Neuronal stem cell (in vitro differentiated cells): ENCODE measurements around the gene NRIP2. TPM values are rescaled to one million over a fixed set of nuclear protein-coding genes. Genes with fewer than 3 reads are reported as not detected.

ENCODE experiments used
- DNase-seq: peaks from one replicate; pipeline ENCODE4 v3.0.0-alpha.2; 2013; ENCODE audit warnings: low spot score
- H2AFZ ChIP-seq: one replicate; pipeline ENCODE4 v1.6.1; 2013; ENCODE audit warnings: mild to moderate bottlenecking, low read length, inconsistent platforms
- H2AK5ac ChIP-seq: 2 replicates; pipeline ENCODE4 v1.6.1; 2013; ENCODE audit warnings: low read depth, mild to moderate bottlenecking, inconsistent platforms, low read length, moderate library complexity, mixed read lengths
- H2BK120ac ChIP-seq: 2 replicates; pipeline ENCODE4 v1.6.1; 2013; ENCODE audit warnings: low read depth, mild to moderate bottlenecking, inconsistent platforms, low read length, moderate library complexity, mixed read lengths
- H2BK12ac ChIP-seq: one replicate; pipeline ENCODE4 v1.6.1; 2013; ENCODE audit warnings: low read length, inconsistent platforms
- H2BK15ac ChIP-seq: 2 replicates; pipeline ENCODE4 v1.6.1; 2013; ENCODE audit warnings: mild to moderate bottlenecking, low read length, inconsistent platforms, mixed read lengths
- H2BK5ac ChIP-seq: one replicate; pipeline ENCODE4 v1.6.1; 2013; ENCODE audit warnings: inconsistent platforms, mild to moderate bottlenecking, low read length, moderate library complexity
- H3K14ac ChIP-seq: one replicate; pipeline ENCODE4 v1.6.1; 2013; ENCODE audit warnings: low read length, inconsistent platforms
- H3K18ac ChIP-seq: 2 replicates; pipeline ENCODE4 v1.6.1; 2013; ENCODE audit warnings: low read length, inconsistent platforms
- H3K23ac ChIP-seq: 2 replicates; pipeline ENCODE4 v1.6.1; 2013; ENCODE audit warnings: low read depth, mild to moderate bottlenecking, mixed read lengths, low read length, inconsistent platforms; ENCODE audit not compliant: poor library complexity
- H3K27ac ChIP-seq: replicated peaks from 3 replicates; pipeline ENCODE4 v1.5.1; 2013; ENCODE audit warnings: low read length, inconsistent platforms
- H3K27me3 ChIP-seq, 3 experiments: 2 replicates each; pipeline ENCODE4 v1.6.1; 2013; ENCODE audit warnings: low read length in 3 of 3, mild to moderate bottlenecking in 2 of 3, inconsistent platforms in 1 of 3, low read depth in 1 of 3, mixed read lengths in 1 of 3, moderate library complexity in 1 of 3; ENCODE audit not compliant: control insufficient read depth in 3 of 3, insufficient read depth in 3 of 3
- H3K36me3 ChIP-seq, 2 donors: replicated peaks in 1 of 2; 2 replicates each; pipeline ENCODE4 v1.6.1; 2013; ENCODE audit warnings: low read length in 2 of 2; ENCODE audit not compliant: control insufficient read depth in 2 of 2, insufficient read depth in 2 of 2
- H3K4ac ChIP-seq: 2 replicates; pipeline ENCODE4 v1.6.1; 2013; ENCODE audit warnings: inconsistent platforms, mild to moderate bottlenecking, low read length, moderate library complexity
- H3K4me1 ChIP-seq, 2 donors: 1 replicate in 1 of 2; 2 replicates in 1 of 2; pipeline ENCODE4 v1.6.1; 2013; ENCODE audit warnings: low read length in 2 of 2, low read depth in 1 of 2; ENCODE audit not compliant: control insufficient read depth in 2 of 2, insufficient read depth in 1 of 2
- H3K4me2 ChIP-seq: one replicate; pipeline ENCODE4 v1.6.1; 2013; ENCODE audit warnings: mild to moderate bottlenecking, low read length, inconsistent platforms; ENCODE audit not compliant: insufficient read depth, poor library complexity, severe bottlenecking
- H3K4me3 ChIP-seq, 2 donors: 2 replicates each; pipeline ENCODE4 v1.5.1; 2013; ENCODE audit warnings: low read length in 2 of 2, mild to moderate bottlenecking in 2 of 2, inconsistent platforms in 1 of 2, moderate library complexity in 1 of 2
- H3K79me1 ChIP-seq: one replicate; pipeline ENCODE4 v1.6.1; 2013; ENCODE audit warnings: low read depth, mild to moderate bottlenecking, inconsistent platforms, low read length, moderate library complexity
- H3K9ac ChIP-seq: one replicate; pipeline ENCODE4 v1.6.1; 2013; ENCODE audit warnings: mild to moderate bottlenecking, low read depth, low read length, inconsistent platforms; ENCODE audit not compliant: poor library complexity
- H3K9me3 ChIP-seq, 2 donors: replicated peaks in 1 of 2; 2 replicates each; pipeline versions ENCODE3 to v1.6.1; 2013; ENCODE audit warnings: low read length in 2 of 2, mild to moderate bottlenecking in 2 of 2, inconsistent platforms in 1 of 2, low read depth in 1 of 2, mixed read lengths in 1 of 2, moderate library complexity in 1 of 2; ENCODE audit not compliant: control insufficient read depth in 2 of 2, insufficient read depth in 1 of 2
- H4K8ac ChIP-seq: one replicate; pipeline ENCODE4 v1.6.1; 2013; ENCODE audit warnings: low read depth, mild to moderate bottlenecking, inconsistent platforms, low read length, moderate library complexity
- H4K91ac ChIP-seq: one replicate; pipeline ENCODE4 v1.6.1; 2013; ENCODE audit warnings: low read length, low read depth, mild to moderate bottlenecking, inconsistent platforms; ENCODE audit not compliant: poor library complexity
- WGBS, 2 donors: extraction: QIAGEN DNeasy Blood & Tissue Kit; methylation state at CpG; one replicate each; pipeline ENCODE4 v1.1.7; 2013; ENCODE audit warnings: missing lambda C conversion rate in 2 of 2, mixed read lengths in 1 of 2; ENCODE audit not compliant: insufficient read length in 2 of 2, insufficient replicate concordance in 1 of 2; ENCODE audit errors: extremely low coverage in 2 of 2; 5-methylcytosine and 5-hydroxymethylcytosine counted together
- polyA plus RNA-seq, 2 experiments: library from polyadenylated mRNA; stranded (reverse); fragments of 200-250 nt; gene quantifications; one replicate each; pipeline ENCODE4 v1.2.3, GENCODE V29; 2013

The NRIP2 gene, protein sequence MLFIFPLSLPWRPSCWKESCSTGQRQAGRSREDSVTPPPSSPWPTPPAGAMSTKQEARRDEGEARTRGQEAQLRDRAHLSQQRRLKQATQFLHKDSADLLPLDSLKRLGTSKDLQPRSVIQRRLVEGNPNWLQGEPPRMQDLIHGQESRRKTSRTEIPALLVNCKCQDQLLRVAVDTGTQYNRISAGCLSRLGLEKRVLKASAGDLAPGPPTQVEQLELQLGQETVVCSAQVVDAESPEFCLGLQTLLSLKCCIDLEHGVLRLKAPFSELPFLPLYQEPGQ
- polyA plus RNA-seq (2013, experiment 1 of 2) = 0.15 TPM
- polyA plus RNA-seq (2013, experiment 2 of 2) = 0.19 TPM

DNA sequence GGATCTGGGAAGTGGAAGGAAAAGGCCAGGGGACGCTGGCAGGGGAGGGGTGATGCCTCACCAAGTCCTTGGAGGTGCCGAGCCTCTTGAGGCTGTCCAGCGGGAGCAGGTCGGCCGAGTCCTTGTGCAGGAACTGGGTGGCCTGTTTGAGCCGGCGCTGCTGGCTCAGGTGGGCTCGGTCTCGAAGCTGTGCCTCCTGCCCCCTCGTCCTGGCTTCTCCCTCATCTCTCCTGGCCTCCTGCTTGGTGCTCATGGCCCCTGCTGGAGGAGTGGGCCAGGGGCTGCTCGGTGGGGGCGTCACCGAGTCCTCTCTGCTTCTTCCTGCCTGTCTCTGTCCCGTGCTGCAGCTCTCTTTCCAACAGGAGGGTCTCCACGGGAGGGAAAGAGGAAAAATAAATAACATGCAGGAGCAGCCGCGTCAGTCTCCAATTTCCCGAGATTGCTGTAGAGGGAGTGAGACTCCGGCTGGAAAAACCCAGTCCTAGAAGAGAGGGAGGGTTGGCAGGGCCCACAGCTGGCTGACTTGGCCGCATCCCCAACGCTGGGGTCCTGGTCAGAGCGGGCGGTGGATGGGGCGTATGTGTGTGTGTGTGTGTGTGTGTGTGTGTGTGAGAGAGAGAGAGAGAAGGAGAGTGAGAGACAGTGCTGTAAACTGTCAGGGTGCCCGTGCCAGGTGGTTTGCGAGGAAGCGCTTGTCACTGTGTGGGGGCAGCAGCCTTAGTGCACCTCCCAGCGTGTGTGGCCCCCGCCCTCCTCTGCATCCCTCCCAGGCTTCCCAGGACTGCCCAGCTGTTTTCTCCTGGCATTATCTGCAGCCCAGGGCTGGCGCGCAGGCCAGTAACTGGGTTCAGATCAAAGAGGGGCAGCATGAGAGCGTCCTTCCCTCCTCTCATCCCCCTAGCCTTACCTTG lies at the start of gene NRIP2:
Gene NRIP2, minus strand, starts transcription at position 455 of the 911 bp plus-strand sequence. Its CDS starts 52 bp downstream, at position 403.
- no peaks in the 10 kb centered on the region for H3K9me3 ChIP-seq
- H3K36me3 ChIP-seq = peaks cover 1 to 19% of the 10 kb centered on the region in 2 donors
- no peak within 1 kb of the TSS for H2BK12ac ChIP-seq
- DNase-seq = no peak
- no peak within 1 kb of the TSS for H2BK5ac ChIP-seq
- WGBS, 2 donors = no CpG with 5 or more reads among the region's 32 CpGs
- H3K4me1 ChIP-seq = peaks cover 9 to 21% of the 10 kb centered on the region in 2 donors
- no peaks in the 10 kb centered on the region for H3K27me3 ChIP-seq
- no peak within 1 kb of the TSS for H3K14ac ChIP-seq
- H4K8ac ChIP-seq = peak within 1 kb of the TSS; percentile 58
- no peak within 1 kb of the TSS for H2AK5ac ChIP-seq
- no peak within 1 kb of the TSS for H3K4ac ChIP-seq
- peak within 1 kb of the TSS; percentile 14 for H2BK15ac ChIP-seq
- peak within 1 kb of the TSS; percentile 22 for H3K23ac ChIP-seq
- no peak within 1 kb of the TSS for H4K91ac ChIP-seq
- H3K4me2 ChIP-seq = no peak within 1 kb of the TSS
- no peak within 1 kb of the TSS for H3K27ac ChIP-seq
- no peak within 1 kb of the TSS for H3K9ac ChIP-seq
- H3K4me3 ChIP-seq = no peak within 1 kb of the TSS
- peak within 1 kb of the TSS; percentile 56 for H2AFZ ChIP-seq
- H3K18ac ChIP-seq = peak within 1 kb of the TSS; percentile 79
- no peaks in the 10 kb centered on the region for H3K79me1 ChIP-seq
- H2BK120ac ChIP-seq = no peak within 1 kb of the TSS

DNA sequence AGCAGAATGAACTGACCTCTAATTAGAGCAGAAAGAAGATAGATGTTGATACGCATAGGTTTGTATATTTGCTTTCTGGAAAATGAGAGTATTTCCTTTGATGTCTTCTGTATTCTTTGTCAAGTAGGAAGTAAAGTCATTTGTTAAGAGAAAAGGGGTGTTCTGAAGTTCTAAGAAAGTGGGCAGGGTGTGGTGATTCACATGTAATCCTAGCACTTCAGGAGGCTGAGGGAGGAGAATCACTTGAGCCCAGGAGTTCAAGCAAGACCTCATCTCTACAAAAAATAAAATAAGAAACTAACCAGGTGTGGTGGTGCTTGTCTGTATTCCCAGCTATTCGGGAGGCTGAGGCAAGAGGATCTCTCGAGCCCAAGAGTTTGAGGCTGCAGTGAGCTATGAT lies 45.0 kb upstream of the NRIP2 start:
- WGBS, 2 donors = no CpG with 5 or more reads among the region's 3 CpGs
- Histone ChIP-seq H3K9ac (no peak overlapping the region), H2BK120ac (no peak overlapping the region)

DNA sequence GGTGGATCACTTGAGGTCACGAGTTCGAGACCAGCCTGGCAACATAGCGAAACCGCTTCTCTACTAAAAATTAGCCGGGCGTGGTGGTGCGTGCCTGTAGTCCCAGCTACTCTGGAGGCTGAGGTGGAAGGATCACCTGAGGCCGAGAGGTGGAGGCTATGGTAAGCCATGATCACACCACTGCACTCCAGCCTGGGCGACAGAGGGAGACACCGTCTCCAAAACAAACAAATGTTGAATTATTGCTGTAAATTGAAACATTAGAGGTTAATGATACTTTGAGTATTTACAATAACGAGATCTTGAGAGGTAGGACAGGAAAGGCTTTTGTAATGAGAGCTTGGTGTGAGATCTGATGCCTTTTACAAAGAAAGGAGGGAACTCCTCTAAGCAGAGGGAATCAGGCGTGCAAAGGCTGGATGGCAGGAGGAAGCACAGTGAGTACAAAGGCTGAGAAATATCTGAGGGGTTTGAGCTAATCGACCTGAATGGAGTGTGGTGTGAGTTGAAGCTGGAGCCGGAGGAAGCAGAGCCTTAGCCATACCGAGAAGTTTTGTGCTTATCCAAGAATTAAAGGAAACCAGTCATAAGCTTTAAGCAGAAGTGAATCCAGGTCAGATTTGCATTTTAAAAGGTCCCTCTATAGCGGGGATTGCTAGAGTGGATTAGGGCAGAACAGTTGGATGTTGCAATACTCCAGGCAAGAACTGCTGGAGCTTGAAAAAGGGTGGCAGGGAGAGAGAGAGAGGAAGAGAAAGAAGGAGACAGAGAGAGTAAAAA lies 43.3 kb upstream of the NRIP2 start:
- Histone ChIP-seq H3K14ac (no peak overlapping the region), H3K4me2 (peak overlapping the region; percentile 55), H2AFZ (peak overlapping the region; percentile 84), H3K18ac (no peak overlapping the region), H2AK5ac (no peak overlapping the region), H2BK12ac (no peak overlapping the region), H3K9ac (no peak overlapping the region), H3K4me1 (peaks cover 0 to 3% of the 10 kb centered on the region in 2 donors), H3K9me3 (no peaks in the 10 kb centered on the region), H3K27me3 (no peaks in the 10 kb centered on the region), H4K91ac (no peak overlapping the region), H2BK15ac (no peak overlapping the region), H3K79me1 (peaks cover 12% of the 10 kb centered on the region), H3K36me3 (peaks cover 11 to 62% of the 10 kb centered on the region in 2 donors), H3K27ac (peak overlapping the region; percentile 83), H3K4me3 (peak overlapping the region; percentile 74 to 93), H3K4ac (no peak overlapping the region), H3K23ac (no peak overlapping the region), H2BK120ac (no peak overlapping the region), H4K8ac (no peak overlapping the region), H2BK5ac (no peak overlapping the region)
- WGBS, 2 donors = no CpG with 5 or more reads among the region's 16 CpGs
- DNase-seq = no peak

More for the DNA sequence above, 45.0 kb upstream of the NRIP2 start:
- Histone ChIP-seq H3K79me1 (peaks cover 6% of the 10 kb centered on the region), H3K4me2 (no peak overlapping the region), H2AK5ac (no peak overlapping the region), H4K91ac (no peak overlapping the region), H3K18ac (no peak overlapping the region), H3K36me3 (peaks cover 5 to 55% of the 10 kb centered on the region in 2 donors), H2BK15ac (no peak overlapping the region), H2AFZ (no peak overlapping the region), H3K4me1 (peaks cover 0 to 3% of the 10 kb centered on the region in 2 donors), H3K23ac (no peak overlapping the region), H2BK12ac (no peak overlapping the region), H4K8ac (no peak overlapping the region), H3K4ac (no peak overlapping the region), H3K4me3 (no peak overlapping the region), H3K14ac (no peak overlapping the region), H3K27me3 (no peaks in the 10 kb centered on the region), H2BK5ac (no peak overlapping the region), H3K27ac (no peak overlapping the region), H3K9me3 (no peaks in the 10 kb centered on the region)
- no peak for DNase-seq
